PC-9 (cell line): ENCODE measurements around the gene KCNK10.

ENCODE experiments used
- EZH2 ChIP-seq: fragments of 200-600 bp; sonication (generic); IDR thresholded peaks from 2 replicates; pipeline ENCODE4 v1.8.0; 2017; ENCODE audit warnings: antibody characterized with exemption, low read depth
- TF ChIP-seq, protein P1 (sequence below): fragments of 200-600 bp; sonication (generic); conservative IDR thresholded peaks from 2 replicates; pipeline ENCODE4 v1.6.1; 2017; ENCODE audit warnings: mixed run types, antibody characterized with exemption, mild to moderate bottlenecking, moderate library complexity

DNA sequence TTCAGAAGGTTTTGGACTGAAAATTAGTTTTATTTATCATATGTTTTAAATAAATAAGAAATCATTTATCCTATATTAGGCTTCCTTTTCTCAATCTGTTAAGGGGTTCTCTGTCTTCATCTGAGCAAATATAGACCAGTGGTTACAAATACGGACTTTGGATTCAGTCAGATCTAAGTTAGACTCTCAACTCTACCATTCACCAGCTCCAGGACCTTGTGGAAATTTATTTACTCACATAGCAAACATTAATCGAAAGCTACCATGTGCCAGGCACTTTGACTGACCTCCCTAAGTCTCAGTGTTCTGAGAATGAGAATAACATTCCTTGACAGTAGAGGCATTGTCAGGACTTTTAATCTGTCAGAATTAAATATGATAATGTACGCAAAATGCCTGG lies 22.3 kb downstream of the KCNK10 start:
- TF ChIP-seq, protein P1, sequence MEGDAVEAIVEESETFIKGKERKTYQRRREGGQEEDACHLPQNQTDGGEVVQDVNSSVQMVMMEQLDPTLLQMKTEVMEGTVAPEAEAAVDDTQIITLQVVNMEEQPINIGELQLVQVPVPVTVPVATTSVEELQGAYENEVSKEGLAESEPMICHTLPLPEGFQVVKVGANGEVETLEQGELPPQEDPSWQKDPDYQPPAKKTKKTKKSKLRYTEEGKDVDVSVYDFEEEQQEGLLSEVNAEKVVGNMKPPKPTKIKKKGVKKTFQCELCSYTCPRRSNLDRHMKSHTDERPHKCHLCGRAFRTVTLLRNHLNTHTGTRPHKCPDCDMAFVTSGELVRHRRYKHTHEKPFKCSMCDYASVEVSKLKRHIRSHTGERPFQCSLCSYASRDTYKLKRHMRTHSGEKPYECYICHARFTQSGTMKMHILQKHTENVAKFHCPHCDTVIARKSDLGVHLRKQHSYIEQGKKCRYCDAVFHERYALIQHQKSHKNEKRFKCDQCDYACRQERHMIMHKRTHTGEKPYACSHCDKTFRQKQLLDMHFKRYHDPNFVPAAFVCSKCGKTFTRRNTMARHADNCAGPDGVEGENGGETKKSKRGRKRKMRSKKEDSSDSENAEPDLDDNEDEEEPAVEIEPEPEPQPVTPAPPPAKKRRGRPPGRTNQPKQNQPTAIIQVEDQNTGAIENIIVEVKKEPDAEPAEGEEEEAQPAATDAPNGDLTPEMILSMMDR: no peak
- TF ChIP-seq EZH2: no peak
